Pons (tissue), 1 donor: ENCODE results near the gene CCDC47.
"Not testable (repeated sequence)": the region's sequence is repeated elsewhere in the genome, so short reads cannot be mapped to it uniquely, and the experiment has no call there.

Experiments
- DNase-seq: peaks from one replicate; pipeline ENCODE4 v3.0.0-alpha.2; 2016; ENCODE audit warnings: low spot score

The CCDC47 gene

GRCh38 chr17:63735691-63736090, 37.7 kb downstream of the CCDC47 start:
- DNase-seq, result no peak

DNA sequence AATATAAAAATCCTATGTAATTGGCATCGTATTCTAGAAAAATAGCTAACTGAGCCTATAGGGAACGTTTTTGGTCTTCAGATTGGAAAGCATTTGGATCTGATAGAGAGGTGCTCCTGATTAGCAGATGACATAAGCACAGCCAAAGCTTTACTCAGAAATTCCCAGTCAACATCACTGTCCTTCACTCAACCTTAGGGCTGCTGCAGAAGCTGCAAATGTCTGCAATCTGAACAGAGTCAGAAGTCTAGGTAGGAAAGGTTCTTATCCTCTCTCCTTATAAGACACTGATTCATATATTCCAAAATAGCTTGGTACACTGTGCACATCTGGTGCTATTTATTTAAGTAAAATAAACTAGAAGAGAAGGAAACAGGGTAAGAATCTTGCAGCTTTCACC, 51.0 kb downstream of the CCDC47 start:
- no peak for DNase-seq

DNA sequence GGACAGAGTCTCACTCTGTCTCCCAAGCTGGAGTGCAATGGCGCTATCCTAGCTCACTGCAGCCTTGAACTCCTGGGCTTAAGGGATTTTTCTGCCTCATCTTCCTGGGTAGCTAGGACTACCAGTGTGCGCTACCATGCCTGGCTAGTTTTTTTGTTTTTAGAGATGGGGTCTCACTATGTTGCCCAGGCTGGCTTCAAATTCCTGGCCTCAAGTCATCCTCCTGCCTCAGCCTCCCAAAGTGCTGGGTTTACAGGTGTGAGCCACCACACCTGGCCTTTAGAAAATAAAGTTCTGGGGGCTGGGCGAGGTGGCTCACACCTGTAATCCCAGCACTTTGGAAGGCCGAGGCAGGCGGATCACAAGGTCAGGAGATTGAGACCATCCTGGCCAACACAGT, 53.2 kb downstream of the CCDC47 start:
- DNase-seq, result not testable (repeated sequence)

GRCh38 chr17:63718988-63719387, 54.4 kb downstream of the CCDC47 start:
- no peak for DNase-seq

- DNase-seq, result no peak
Observed at GRCh38 chr17:63716426-63716825, 57.0 kb downstream of the CCDC47 start.

DNA sequence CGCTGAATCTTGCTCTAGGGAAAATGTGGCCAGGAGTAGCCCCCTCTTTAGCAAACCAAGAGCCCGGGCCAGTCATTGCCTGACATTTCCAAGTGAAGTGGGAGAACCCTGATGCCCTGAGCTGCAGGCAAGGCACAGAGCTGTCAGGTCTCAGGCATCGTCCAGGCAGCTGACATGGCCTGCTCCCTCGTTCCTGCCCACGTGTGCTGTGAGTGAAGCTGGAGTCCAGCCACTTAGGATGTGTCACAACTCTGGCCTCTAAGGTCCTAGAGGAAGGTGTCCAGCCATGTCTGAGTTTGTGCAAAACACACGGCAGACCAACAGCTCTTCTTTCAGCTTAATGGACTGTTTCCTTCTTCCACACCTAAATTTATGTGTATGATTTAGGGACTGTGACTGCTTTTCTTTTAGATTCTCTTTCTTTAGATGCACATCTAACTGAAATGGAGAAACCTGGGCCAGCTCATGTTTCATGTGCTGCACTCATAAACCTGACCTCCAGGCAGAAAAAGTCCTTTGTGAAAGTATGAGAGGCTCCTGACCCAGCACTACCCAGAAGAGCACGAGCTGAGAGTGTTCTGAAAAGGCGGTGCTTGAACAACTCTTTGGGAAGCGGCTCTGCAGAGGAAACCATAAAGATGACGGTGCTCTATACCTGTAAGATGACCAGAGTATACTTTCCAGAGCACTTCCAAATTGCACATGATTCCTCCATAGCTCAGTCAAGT, 58.7 kb downstream of the CCDC47 start:
- DNase-seq, result no peak

DNA sequence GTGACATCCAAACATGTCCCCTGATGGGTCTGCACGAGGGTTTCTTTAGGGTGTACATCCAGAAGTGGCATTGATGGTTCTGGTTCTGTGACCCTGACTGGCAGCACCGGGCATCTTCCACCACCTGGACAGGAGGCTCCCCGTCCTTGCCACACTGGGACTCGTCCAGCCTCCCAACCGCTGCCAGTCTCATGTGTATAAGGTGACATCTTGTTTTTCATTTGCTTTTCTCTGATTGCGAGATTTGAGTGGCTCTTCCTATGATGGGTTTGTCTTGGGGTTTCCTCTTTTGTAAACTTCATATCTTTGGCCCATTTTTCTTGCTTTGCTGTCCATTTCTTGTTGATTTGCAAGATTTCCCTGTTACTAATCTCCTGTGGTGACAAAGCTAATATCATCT, 64.3 kb downstream of the CCDC47 start:
- DNase-seq, result no peak

DNA sequence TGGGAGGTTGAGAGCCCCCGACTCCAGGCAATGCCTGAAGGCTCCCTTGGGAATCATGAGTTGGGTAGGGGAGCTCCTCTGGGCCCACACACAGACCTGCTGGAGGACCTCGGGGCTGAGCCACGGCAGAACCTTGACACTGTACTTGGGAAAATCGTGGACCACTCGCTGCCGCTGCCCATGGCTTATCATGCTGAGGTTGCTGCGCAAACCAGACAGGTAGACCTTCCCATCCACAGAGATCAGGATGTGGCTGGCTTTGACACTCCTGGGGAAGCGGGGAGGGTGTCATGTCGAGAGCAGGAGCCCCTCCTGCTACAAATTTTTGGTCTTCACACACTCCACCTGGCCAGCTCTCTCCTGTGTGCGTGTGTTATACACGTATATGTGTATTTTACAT, 66.2 kb downstream of the CCDC47 start:
- DNase-seq, result no peak

DNA sequence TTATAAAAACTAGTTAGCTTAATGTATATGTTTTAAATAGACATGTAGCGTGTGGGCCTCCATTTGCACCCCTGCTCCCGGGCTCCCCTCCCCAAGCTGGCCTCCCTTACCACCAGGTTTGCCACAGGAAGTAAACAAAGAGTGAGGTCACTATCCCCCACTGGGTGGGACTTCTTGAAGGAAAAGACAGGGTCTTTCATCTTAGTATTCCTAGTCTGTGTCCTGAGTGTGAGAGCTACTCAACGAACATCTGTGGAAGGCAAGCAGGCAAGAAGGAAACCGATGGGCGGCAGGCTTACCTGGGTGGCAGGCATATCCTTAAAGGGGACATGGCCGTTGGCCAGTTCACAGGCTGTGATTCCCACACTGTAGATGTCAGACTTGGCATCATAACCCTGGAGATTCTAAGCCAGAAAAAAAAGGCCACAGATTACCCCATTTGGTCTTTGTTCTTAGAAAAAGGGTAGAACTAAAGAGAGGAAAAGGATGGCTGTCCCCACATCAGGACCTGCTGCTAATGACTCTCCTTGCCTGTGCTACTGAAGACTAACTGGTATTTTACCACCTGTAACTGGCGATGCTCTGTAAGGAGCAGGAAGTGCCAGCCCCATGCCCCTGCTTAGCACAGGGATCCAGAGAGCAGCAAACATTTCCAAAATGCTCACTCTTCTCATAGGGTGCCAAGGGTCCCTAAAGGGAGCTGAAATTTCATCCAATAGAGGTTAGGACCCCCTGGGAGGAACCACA, 66.9 kb downstream of the CCDC47 start:
- no peak for DNase-seq

DNA sequence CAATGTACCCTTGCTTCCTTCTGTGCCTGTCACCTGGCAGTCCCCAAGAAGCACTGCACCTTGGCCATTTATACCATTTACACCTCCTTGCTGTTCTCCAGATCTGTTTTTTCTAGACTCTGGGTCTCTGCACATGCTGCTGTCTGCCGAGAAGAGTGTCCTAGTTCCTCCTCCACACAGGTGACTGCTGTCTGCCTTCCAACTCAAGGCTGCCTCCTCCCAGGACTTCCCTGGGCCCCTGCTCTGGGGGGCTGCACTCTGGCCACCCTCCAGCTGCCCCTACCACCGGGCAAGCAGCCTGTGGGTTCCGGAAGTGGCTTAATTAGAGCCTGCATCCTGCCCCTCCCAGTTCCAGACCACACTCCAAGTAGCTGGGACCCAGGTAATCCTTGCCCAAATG, 67.7 kb downstream of the CCDC47 start:
- DNase-seq, result no peak

DNA sequence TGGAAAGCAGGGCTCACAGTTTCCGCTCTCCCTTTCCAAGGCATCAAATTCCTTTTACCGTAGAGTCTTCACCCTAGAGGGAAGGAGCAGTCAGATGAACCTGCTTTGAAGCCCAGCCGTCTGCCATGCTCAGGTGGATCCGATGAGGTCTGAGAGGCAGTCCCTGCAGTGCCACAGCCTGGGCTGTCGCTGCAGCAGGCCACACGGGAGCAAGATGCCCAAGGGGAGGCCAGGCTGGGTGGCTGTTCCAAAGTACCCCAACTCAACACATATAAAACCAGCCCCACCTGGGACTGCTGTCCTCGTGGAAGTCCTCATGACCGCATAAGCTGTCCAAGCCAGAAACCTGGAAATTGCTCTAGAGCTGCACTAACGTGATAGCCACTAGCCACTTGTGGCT, 68.6 kb downstream of the CCDC47 start:
- DNase-seq, result no peak

DNA sequence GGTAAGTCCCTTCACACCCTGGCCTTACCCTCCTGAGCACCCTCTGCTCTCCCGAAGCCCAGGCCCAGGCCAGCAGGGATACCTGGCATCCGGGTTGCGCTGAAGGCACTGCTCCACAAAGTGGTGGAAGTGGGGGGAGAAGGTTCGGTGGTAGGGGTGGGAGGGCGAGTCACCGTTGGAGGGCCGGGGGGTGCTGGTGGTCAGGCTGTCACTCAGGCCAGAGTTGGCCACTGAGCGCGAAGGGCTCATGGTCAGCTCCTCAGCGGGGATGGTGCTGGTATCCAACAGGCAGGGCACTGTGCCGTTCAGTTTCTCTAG, 69.2 kb downstream of the CCDC47 start:
- no peak for DNase-seq

DNA sequence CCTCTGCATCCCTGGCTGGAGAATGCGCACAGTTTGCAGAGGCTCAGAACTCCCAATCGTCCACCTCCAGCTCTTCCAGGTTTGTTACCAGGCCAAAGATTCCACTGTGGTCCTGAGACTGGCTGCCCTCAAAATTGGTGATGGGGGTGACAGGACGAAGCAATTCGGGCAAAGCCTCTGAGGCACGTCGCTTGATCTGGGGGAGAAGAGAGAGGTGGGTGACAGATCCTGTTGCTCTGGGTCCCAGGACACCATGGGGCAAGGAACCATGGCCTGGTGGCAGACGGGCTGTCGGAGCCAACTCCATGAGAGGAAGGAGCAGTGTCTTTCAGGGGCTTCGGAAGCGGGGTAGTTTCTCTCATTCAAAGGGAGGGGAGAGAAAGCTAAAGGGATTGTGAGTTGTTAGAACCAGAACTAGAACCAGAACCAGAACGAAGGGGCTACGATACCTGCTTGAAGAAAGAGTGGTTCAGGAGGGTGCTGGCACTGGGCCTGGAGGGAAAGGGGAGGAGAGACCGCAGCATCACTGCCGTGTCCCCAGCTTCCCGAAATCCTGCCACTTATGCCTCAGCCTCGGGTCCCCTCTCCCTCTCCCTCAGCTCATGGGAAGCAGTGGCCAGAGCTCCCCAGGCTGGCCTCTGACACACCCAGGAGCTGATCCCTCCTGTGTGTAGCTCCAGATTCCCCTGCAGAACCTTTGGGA, 69.7 kb downstream of the CCDC47 start:
- DNase-seq, result no peak

DNA sequence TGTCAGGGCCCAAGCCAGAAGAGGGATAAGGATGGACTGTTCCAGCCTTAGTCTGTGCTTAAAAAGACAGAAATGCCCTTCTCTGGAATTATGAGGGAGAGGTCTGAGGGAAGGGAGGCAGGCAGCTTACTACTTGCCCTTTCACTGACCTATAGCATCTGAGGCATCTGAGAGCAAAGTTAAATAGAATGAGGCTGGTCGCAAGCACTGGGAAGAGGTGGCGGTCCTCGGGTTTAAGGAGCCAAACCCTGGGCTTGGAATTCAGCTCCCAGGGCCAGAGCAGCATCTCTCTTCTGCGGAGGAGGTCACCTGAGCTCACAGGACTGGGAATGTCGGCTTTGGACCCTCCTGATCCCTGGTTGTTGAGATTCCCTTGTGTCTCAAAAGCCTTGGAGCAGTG, 70.4 kb downstream of the CCDC47 start:
- DNase-seq, result no peak

DNA sequence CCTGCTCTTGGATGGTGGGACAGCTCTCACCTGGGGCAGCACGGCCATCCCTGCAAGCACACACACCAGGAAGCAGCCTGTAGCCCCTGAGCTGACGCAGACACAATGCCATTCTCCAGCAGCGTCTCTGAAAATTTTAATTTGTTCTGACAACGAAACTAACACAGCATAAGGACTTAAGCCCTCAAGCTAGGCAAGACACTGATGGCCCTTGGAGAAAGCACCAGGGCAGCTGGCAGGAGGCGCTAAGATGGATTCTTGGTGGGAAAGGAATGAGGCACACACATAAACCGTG, 70.7 kb downstream of the CCDC47 start:
- DNase-seq, result no peak

DNA sequence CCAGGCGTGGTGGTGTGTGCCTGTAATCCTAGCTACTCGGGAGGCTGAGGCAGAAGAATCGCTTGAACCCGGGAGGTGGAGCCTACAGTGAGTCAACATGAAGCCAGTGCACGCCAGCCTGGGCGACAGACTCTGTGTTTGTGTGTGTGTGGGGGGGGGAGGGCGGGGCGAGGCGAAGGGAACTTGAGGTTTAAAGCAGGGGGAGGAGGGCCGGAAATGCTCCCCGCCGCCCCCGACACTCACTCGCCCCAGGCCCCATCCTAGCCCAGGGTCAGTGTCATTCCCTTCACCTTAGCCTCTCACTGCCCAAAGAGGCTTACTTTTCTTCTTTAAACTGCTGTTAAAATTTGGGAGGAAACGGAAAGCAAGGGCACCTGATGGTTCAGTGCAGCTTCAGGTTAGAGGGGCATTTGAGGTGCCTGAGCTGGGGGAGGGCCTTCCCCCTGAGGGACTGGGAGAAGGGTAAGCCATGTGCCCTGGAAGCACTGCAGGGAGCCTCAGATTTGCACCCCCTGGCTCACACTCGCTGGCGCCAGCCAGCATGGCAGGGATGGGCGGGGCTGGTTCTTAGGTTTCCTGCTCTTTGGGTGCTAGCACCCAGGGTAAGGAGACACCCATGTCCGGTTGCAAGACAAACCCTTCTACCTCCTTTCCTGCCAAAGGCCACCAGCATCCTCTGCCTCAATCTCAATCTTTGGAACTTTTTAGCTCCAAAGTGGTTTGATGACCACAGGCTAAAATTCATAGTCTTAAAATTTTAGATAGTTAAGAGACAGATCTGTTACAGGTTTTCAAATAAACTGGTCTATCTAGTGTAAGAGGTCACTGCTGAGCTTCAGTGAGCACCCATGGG, 71.3 kb downstream of the CCDC47 start:
- no peak for DNase-seq

- no peak for DNase-seq
Observed at GRCh38 chr17:63701456-63701820, 72.0 kb downstream of the CCDC47 start.

DNA sequence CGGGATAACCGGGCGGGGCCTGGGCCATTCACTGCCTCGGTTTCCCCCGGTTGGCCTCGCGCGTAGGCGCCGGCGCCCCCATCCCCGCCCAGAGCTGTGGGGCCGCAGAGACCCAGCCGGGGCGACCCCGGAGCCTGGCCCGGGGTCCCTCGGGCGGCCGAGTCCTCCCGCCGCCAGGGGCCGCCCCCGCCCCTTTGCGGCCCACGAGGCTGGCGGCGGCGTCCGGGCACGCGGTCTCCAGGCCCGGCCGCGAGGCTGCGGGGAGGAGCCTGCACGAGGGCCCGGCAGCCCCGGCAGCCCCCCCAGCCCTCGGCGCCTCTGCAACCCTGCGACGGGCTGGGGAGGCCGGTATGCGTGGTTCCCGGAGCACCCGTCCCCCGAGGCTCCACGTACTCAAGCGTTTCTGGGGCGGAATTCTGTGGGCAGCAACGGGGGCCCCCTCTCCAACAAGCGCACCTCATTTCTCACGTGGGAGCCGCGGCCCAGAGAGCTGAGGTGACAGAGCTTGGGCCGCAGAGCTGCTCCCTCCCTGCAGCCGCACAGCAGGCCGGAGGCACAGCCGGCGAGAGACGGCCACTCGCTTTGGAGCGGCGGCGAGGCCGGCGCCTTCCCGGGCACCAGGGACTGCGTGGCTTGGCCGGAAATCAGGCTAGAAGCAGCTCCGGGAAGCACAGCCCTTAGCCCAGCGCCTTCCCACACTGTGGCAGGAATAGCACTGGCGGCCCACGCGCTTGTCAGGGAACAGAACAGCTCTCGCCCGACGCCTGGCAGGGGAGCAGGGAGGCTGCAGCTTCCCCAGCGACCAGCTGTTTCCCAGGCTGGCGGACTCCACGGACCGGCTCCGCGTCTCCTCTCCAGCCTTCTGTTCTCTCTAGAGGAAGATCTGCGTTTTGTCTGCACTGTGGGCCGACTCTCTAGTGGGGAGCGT, 72.6 kb downstream of the CCDC47 start:
- DNase-seq, result no peak

DNA sequence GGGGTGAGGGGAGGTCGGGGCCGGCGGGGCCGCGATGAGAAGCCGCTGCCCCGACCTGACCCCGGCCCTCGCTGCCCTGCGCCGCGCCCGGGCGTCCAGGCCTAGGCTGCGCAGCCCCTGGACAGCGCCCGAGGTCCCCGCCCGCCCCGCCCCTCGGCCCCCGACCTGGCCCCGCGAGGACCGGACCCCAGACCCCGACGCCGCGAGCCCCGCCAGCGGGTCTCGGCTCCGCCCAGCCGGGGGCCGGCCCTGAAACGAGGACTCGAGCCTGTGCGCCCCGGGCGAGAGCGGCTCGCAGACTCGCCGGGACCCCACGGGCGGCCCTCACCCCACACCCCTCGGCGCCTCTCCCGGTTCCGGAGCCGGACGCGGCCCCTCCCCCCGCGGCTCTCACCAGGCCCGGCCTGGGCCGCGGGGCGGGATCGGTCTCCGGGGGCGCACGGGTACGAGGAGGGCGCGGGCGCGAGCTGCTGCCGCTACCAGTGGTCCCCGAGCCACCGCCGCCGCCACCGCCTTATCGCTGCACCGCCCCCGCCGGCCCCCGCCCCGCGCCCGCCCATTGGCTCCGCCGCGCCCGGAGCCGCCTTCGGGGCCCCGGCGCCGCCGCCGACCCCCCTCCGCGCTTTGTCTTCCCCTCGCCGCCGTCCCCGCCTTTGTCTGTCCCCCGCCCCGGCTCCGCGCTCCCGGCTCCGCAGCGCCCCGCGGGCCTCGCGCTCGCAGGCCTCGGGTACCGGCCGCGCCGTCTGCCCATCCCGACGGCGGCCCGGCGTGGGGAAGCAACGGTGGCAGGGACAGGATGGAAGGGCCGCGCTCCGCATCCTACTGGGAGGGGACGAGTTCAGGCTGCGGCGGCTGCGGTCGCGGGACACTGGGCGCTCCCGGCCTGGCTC, 73.5 kb downstream of the CCDC47 start, which contains the start of gene LIMD2:
LIMD2 (minus strand) TSS at position 488 of the 890 bp plus-strand sequence. CDS start 827 bp downstream, outside the sequence.
- DNase-seq, result no peak

DNA sequence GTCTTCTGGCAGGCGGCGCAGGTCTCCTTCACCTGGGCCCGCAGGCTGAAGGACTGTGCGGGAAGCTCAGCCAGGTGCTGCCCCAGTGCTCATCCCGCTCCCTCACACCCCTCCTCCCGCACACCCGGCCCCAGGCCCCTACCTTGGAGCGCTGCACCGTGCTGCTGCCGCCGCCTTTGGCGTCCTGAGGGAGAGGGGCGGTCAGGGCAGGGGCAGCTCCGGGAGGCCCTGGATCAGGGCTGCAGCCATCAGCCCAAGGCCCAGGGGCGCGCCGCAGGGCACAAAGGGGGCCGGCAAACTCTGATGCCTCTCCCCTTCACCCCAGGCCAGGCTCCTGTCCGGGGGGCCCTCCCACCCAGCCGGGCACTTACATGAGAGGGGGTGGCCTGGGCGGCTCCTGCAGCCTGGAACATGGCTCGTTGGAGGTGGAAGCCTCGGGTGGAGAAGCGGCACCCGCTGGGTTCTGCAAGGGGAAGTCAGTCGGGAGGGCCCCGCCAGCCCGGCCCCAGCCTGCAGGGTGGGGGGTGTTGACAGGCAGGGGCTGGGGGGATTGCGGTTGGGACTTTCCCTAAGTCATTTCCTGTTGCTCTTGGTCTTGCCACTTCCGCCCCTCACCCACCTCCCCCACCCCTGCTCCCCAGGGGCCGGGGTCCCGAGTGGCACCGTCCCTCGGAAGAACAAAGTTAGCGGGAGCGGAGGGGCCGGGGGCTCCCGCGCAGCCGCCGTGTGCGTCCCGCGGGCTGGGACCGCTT, 74.3 kb downstream of the CCDC47 start:
- no peak for DNase-seq
